Measurements from ENCODE around the gene FBXO47. TPM values are rescaled to one million over a fixed set of nuclear protein-coding genes. Genes with fewer than 3 reads are reported as not detected.

Gene FBXO47
- total and polyA plus RNA-seq, 4 donors, result not detected

- Histone ChIP-seq H3K9me3 (ENCODE audit: control insufficient read depth, insufficient read depth, low read length) (no peaks in the 10 kb centered on the region), H3K4me1 (ENCODE audit: control insufficient read depth, insufficient read depth, low read length) (no peaks in the 10 kb centered on the region), H3K27ac (ENCODE audit: low read depth, low read length) (no peak overlapping the region), H3K4me3 (ENCODE audit: low read depth, low read length) (no peak overlapping the region), H3K27me3 (ENCODE audit: control insufficient read depth, insufficient read depth, low read length) (no peaks in the 10 kb centered on the region), H3K36me3 (ENCODE audit: control insufficient read depth, insufficient read depth, low read length) (no peaks in the 10 kb centered on the region)
- no peak for DNase-seq (ENCODE audit: low read depth in 4 of 6, low spot score in 6 of 6)
- WGBS (ENCODE audit: insufficient coverage), result no CpG with 5 or more reads among the region's 2 CpGs
These were observed 41.4 kb upstream of the FBXO47 start for GRCh38 chr17:39008633-39009032.

- H3K36me3 ChIP-seq (ENCODE audit: control insufficient read depth, insufficient read depth, low read length), result no peaks in the 10 kb centered on the region
- no peak overlapping the region for H3K27ac ChIP-seq (ENCODE audit: low read depth, low read length)
- no peak overlapping the region for H3K4me3 ChIP-seq (ENCODE audit: low read depth, low read length)
- peak in 1 of 6 donors; percentile 23 for DNase-seq (ENCODE audit: low read depth in 4 of 6, low spot score in 6 of 6)
- no peaks in the 10 kb centered on the region for H3K27me3 ChIP-seq (ENCODE audit: control insufficient read depth, insufficient read depth, low read length)
- H3K9me3 ChIP-seq (ENCODE audit: control insufficient read depth, insufficient read depth, low read length), result no peaks in the 10 kb centered on the region
- 59% methylated on average over 16 of the region's 16 CpGs for WGBS (ENCODE audit: insufficient coverage)
- no peaks in the 10 kb centered on the region for H3K4me1 ChIP-seq (ENCODE audit: control insufficient read depth, insufficient read depth, low read length)
These were observed 36.0 kb upstream of the FBXO47 start for GRCh38 chr17:39002991-39003715.

- Histone ChIP-seq H3K9me3 (ENCODE audit: control insufficient read depth, insufficient read depth, low read length) (peaks cover 1% of the 10 kb centered on the region), H3K4me3 (ENCODE audit: low read depth, low read length) (no peak overlapping the region), H3K36me3 (ENCODE audit: control insufficient read depth, insufficient read depth, low read length) (no peaks in the 10 kb centered on the region), H3K4me1 (ENCODE audit: control insufficient read depth, insufficient read depth, low read length) (no peaks in the 10 kb centered on the region), H3K27me3 (ENCODE audit: control insufficient read depth, insufficient read depth, low read length) (no peaks in the 10 kb centered on the region), H3K27ac (ENCODE audit: low read depth, low read length) (no peak overlapping the region)
- no peak for DNase-seq (ENCODE audit: low read depth in 4 of 6, low spot score in 6 of 6)
- 69% methylated on average over 7 of the region's 9 CpGs for WGBS (ENCODE audit: insufficient coverage)
These were observed 34.8 kb upstream of the FBXO47 start for GRCh38 chr17:39001703-39002637.

GRCh38 chr17:39000021-39000601 lies 32.9 kb upstream of the FBXO47 start:
- H3K9me3 ChIP-seq (ENCODE audit: control insufficient read depth, insufficient read depth, low read length), result peaks cover 4% of the 10 kb centered on the region
- H3K27ac ChIP-seq (ENCODE audit: low read depth, low read length), result peak overlapping the region; percentile 0
- no peaks in the 10 kb centered on the region for H3K36me3 ChIP-seq (ENCODE audit: control insufficient read depth, insufficient read depth, low read length)
- DNase-seq (ENCODE audit: low read depth in 4 of 6, low spot score in 6 of 6), result no peak
- no peak overlapping the region for H3K4me3 ChIP-seq (ENCODE audit: low read depth, low read length)
- no peaks in the 10 kb centered on the region for H3K4me1 ChIP-seq (ENCODE audit: control insufficient read depth, insufficient read depth, low read length)
- no peaks in the 10 kb centered on the region for H3K27me3 ChIP-seq (ENCODE audit: control insufficient read depth, insufficient read depth, low read length)
- WGBS (ENCODE audit: insufficient coverage), result 41% methylated on average over 3 of the region's 4 CpGs

- DNase-seq (ENCODE audit: low read depth in 4 of 6, low spot score in 6 of 6), result no peak
- Histone ChIP-seq H3K36me3 (ENCODE audit: control insufficient read depth, insufficient read depth, low read length) (no peaks in the 10 kb centered on the region), H3K9me3 (ENCODE audit: control insufficient read depth, insufficient read depth, low read length) (peaks cover 4% of the 10 kb centered on the region), H3K27ac (ENCODE audit: low read depth, low read length) (no peak overlapping the region), H3K4me3 (ENCODE audit: low read depth, low read length) (no peak overlapping the region), H3K4me1 (ENCODE audit: control insufficient read depth, insufficient read depth, low read length) (no peaks in the 10 kb centered on the region), H3K27me3 (ENCODE audit: control insufficient read depth, insufficient read depth, low read length) (no peaks in the 10 kb centered on the region)
- 58% methylated on average over 2 of the region's 5 CpGs for WGBS (ENCODE audit: insufficient coverage)
These were observed 29.6 kb upstream of the FBXO47 start for GRCh38 chr17:38996660-38997337.

DNA sequence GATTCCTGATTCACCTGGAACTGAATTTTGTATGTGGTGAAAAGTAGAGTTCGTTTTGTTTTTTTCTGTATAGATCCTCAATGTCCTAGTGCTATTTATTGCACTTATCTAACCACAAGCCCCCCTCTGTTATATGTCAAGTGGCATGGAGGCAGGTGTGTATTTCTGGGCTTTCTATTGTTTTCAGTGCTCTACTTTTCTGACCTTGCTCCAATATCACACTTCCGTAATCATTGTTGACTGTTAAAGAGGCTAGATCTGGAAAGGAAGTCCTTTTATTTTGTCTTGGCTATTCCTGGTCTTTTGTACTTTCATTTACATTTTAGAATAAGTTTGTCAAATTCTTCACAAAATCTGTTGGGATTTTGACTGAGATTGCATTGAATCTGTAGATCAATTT lies 26.8 kb upstream of the FBXO47 start:
- DNase-seq (ENCODE audit: low read depth in 4 of 6, low spot score in 6 of 6), result no peak
- Histone ChIP-seq H3K27ac (ENCODE audit: low read depth, low read length) (no peak overlapping the region), H3K36me3 (ENCODE audit: control insufficient read depth, insufficient read depth, low read length) (no peaks in the 10 kb centered on the region), H3K9me3 (ENCODE audit: control insufficient read depth, insufficient read depth, low read length) (peaks cover 4% of the 10 kb centered on the region), H3K4me3 (ENCODE audit: low read depth, low read length) (no peak overlapping the region), H3K4me1 (ENCODE audit: control insufficient read depth, insufficient read depth, low read length) (no peaks in the 10 kb centered on the region), H3K27me3 (ENCODE audit: control insufficient read depth, insufficient read depth, low read length) (no peaks in the 10 kb centered on the region)
- WGBS (ENCODE audit: insufficient coverage), result no CpG with 5 or more reads among the region's 2 CpGs

GRCh38 chr17:38984666-38985065 lies 17.5 kb upstream of the FBXO47 start:
- Histone ChIP-seq H3K4me1 (ENCODE audit: control insufficient read depth, insufficient read depth, low read length) (no peaks in the 10 kb centered on the region), H3K36me3 (ENCODE audit: control insufficient read depth, insufficient read depth, low read length) (no peaks in the 10 kb centered on the region), H3K4me3 (ENCODE audit: low read depth, low read length) (no peak overlapping the region), H3K27ac (ENCODE audit: low read depth, low read length) (no peak overlapping the region), H3K27me3 (ENCODE audit: control insufficient read depth, insufficient read depth, low read length) (no peaks in the 10 kb centered on the region), H3K9me3 (ENCODE audit: control insufficient read depth, insufficient read depth, low read length) (no peaks in the 10 kb centered on the region)
- no CpG with 5 or more reads among the region's 2 CpGs for WGBS (ENCODE audit: insufficient coverage)
- no peak for DNase-seq (ENCODE audit: low read depth in 4 of 6, low spot score in 6 of 6)

- Histone ChIP-seq H3K27ac (ENCODE audit: low read depth, low read length) (no peak overlapping the region), H3K9me3 (ENCODE audit: control insufficient read depth, insufficient read depth, low read length) (no peaks in the 10 kb centered on the region), H3K27me3 (ENCODE audit: control insufficient read depth, insufficient read depth, low read length) (no peaks in the 10 kb centered on the region), H3K4me1 (ENCODE audit: control insufficient read depth, insufficient read depth, low read length) (no peaks in the 10 kb centered on the region), H3K36me3 (ENCODE audit: control insufficient read depth, insufficient read depth, low read length) (no peaks in the 10 kb centered on the region), H3K4me3 (ENCODE audit: low read depth, low read length) (no peak overlapping the region)
- peak; percentile 36 to 96 (median 71) for DNase-seq (ENCODE audit: low read depth in 4 of 6, low spot score in 6 of 6)
- 90% methylated on average over 7 of the region's 11 CpGs for WGBS (ENCODE audit: insufficient coverage)
These were observed 15.9 kb upstream of the FBXO47 start for GRCh38 chr17:38982858-38983746.
